Activated T-helper 1 cell treated with anti-CD3 and anti-CD28 coated beads, Interleukin-2, amount 50 U/mL, for 16 hours (primary cell): ENCODE data around the gene P3H2.

Experiments used
- DNase-seq, 2 donors: peaks; one replicate each; pipeline ENCODE4 v3.0.0-alpha.2; 2020; ENCODE audit warnings: low read depth in 1 of 2, low spot score in 1 of 2

Gene P3H2

DNA sequence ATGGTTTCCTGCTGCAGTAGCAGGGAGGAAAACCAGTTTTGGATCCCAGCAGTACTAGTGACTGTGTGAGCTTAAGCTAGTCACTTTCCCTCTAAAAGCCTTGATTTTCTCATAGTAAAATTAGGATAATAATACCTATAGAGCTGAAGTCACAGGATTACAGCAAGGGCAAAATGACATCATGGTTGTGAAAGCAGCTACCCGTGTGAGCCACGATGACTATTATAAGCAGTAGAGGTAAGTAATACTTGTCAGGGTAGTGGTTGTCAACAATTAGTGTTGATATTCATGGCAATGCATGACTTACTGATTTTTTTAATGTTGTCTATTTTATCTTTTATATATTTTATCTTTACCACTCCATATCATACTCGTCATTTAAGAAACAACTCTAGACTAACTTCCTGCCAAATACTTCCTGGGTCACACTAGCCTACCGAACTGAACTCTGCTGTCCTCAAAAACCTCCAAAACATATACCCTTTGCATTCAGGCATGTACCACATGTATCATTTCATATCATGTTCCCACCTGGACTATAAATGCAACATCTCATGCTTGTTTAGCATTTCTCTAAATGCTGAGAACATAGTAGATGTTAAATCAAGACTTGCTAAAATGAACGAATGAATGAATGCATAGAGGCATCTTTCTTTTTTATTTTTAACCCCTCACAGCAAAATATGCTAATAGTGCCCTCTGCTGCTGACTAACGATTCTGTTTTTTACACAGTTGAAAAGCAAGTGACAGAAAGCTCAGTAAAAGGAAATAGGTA, 172.6 kb downstream of the P3H2 start:
- no peak for DNase-seq

DNA sequence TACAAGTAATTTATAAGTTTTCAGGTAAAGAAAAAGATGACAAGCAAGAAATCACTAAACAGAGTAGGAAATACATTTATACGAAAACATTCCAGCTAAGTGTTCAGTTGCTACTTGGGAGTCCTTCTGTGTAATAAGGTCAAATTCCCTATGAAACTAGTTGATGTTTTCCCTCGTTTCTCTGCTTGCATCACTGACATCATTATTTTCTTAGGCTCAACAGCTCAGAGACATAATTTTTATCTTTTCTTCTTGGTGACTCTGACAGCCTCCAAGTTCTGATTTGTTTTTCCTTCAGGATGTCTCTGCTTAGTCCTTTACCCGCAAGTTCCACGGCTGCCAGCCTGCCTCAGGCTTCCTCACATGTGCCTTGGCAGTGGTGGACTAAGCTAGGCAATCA, 173.6 kb downstream of the P3H2 start:
- DNase-seq, result no peak

GRCh38 chr3:189945935-189946709, 174.6 kb downstream of the P3H2 start:
- no peak for DNase-seq

DNA sequence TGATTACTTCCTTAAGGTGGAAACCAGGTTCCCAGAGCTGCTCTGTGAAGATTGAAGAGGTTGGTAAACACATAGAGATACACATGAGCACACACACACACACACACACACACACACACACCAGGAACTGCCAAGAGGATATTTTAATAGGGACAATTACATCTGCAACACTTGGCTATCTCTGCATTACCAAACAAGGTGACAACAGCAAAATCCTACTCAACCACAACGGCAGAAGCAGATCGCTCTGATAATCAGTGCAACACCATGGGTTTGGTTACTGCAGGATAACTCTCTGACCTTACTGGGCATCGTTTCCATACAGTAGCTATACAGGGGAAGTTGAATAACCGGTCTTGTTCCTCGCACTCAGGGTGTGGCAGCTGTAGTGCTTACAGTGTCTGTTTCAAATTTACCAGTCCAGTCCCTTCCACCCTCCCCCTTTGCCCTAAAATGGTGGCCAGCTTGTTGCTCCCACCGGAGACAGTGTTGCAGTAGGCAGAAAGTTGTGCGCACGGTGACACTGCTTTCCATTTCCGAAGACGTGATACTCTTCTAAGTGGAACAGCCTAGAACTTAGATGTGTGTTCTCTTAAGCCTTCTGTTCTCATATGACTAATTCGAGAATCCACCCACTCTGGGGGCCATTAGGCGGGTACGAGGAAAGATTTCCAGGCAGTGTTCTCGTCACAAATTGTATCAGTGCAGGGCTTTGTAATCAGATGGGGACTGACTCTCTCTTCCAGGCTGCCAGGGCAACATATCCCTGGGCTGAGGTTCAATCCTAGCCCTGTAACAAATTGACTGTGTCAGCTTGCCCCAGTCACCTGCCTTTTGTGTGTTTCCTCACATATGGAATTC, 176.2 kb downstream of the P3H2 start:
- no peak for DNase-seq

DNA sequence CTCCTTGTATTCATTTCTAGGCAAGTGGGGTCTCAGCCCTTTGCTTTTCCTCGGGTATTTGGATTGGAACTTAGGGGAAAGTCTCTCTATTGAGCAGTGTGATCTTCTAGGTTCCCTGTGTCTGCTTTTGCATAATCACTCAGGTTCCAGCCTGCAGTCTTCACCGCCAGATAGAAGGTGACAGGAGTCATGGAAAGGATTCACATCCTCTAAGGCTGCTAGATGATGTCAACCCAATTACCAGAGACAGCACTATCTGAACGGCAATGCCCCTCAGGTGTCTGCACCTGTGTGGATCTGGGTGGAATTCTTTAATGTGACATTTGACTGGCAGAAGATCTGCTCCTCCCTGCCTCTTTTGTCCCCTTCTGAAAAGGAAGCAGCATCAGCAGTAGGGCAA, 177.7 kb downstream of the P3H2 start:
- no peak for DNase-seq

DNA sequence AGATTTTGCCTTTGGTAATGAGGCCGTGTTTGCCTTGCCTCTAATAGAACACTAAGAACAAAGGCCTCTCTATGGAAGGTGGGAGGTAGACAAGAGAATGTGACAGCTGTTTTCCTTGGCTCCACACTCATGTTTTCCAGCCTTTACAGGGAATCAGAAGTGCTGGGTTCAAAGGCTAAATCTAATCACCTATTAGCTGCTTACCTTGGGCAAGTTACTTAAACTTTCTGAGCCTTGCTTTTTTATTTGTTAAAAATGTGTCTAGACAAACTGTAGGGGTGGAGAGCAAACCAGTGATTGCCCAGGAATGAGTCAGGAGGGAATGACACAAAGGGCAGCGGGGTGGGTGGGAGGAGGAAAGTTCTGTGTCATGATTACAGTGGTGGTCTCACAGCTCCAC, 179.0 kb downstream of the P3H2 start:
- no peak for DNase-seq

DNA sequence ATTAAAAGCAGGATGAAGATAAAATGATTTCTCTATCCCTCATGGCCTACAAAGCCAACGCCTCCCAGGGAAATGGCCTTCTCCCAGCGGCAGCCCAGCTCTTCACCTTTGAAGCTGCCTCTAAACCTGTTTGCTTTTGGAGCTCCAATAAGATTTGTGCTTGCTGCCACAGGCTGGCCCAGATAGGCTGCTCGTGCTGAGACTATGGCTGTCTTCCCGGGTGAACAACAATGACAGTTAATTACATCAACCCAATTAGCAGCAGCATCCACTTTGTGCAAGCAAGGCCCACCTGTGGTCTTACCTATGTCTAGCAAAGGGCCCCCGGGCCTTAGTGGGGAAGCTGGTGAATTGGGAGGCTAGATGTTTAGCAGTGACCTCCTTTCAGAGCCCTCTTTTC, 179.6 kb downstream of the P3H2 start:
- DNase-seq, result no peak

- DNase-seq, result no peak
Observed at GRCh38 chr3:189937302-189938127, 183.2 kb downstream of the P3H2 start.

DNA sequence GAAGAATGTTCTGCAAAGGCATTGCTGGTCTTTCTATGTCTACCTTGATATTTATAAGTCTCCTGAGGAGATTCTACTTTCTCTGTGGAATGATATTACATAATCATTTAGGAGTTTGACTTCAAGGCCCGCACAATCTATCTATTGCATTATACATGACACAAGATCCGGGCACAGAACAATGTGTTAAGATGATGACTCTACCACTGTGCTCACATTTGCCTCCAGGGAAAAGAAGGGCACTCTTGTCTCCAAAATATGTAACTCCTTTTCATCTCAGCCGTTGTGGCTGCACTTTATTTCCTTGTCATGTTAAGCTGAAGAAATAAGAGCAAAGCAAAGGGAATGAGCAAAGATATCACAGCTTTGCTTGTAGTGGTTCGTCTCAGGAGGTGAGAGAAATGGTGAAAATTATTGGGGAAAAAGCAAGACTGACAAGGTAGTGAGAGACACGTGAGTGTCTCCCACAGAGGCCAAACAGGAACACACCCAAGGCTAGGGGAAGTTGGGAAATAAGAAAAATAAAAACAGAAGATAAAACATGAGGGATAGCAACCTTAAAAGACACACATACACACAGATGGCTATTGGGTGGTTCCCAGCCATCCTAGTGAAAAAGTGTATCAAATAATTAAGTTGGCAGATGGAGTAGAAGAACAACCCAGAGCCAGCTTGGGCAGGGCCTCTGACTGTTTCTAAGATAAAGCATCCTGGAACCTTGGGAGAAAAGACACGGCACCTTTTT, 184.3 kb downstream of the P3H2 start:
- no peak for DNase-seq

DNA sequence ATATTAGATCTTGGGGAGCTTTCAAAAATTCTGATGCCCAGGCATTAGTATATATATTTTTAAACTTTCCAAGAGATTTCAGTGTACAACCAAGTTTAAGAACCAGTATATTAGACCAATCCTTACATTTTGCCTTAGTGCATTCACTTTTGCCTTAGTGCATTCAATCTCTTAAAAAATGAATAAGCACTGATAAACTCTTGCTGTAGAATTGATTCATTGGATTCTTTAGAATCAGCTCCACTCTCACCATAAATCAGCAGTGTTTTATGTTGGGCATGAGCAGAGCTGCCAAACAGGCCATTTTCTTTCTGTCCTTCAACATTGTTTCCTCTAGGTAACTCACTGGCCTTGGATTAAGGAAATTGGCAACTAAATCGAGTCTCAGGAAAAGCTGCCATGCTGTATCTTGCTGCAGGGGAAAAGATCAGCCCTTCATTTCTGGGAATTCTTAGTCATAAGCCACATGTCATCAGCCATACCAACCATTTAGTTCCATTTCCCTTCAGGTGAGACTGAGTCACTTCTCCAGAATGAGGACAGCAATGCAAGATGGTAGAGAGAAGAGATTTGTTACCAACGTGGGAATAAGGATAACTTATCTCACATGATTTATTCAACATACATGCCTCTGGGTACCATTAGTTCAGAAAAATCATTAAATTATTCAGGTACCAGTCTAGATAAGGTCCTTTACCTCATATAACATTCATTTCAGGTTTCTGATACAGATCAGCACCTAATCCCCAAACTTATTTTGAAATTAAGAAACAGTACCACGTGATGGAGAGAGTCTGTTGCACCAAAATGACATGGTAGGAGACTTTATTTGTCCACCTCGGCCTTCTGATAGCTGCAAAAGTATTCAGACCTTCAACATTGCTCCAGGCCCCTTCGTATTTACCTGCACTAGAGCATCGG, 192.5 kb downstream of the P3H2 start:
- DNase-seq, result no peak

GRCh38 chr3:189921770-189922169, 198.9 kb downstream of the P3H2 start:
- DNase-seq, result no peak

- DNase-seq, result no peak
Observed at GRCh38 chr3:189914799-189915198, 205.9 kb downstream of the P3H2 start.

DNA sequence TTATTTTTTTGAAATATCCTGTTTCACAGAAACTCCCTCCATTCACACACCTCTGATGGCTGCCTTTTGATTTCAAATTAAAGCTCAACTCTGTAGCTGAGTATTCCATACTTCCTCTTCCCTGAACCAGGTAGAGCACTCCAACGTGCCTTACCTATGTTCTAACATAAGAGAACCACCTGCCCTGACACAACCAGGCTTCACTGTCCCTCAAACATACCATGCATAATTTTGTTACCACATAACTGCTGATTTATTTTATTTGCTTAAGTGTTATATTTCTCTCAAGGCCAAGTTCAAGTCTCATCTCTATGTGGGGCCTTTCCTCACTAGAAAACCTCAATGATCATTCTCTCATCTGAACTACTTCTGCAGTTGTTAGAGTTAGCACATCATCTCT, 209.7 kb downstream of the P3H2 start:
- DNase-seq, result no peak

GRCh38 chr3:189909573-189909972, 211.1 kb downstream of the P3H2 start:
- no peak for DNase-seq

GRCh38 chr3:189909139-189909538, 211.6 kb downstream of the P3H2 start:
- no peak for DNase-seq

DNA sequence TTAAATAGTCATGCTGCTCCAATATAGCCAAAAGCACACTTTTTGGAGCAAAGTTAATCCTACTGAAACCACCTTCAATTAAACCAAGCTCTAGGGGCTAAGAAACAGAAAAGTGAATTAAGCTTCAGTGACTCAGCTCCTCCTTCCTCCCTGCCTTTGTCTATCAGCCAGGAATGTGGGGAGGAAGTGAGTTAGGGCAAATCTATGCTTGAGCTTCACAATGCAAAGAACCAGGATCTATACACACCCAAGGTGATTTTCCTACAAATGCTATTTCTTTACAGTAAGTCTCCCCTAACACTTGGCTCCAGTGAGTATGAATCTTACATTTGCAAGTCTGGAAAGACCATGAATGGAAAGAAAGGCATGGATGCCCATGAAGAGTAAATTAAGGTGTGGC, 212.1 kb downstream of the P3H2 start:
- no peak for DNase-seq

- no peak for DNase-seq
Observed at GRCh38 chr3:189907803-189908202, 212.9 kb downstream of the P3H2 start.
